B cell (primary cell): ENCODE measurements around the gene TRMT2A. TPM values are rescaled to one million over a fixed set of nuclear protein-coding genes. Genes with fewer than 3 reads are reported as not detected.
A peak's percentile ranks its signal among the peaks of the same experiment; 100 is the strongest.

Experiments used
- ATAC-seq: fragments of 200-7000 bp; cut with Tn5 transposase; one replicate; pipeline ENCODE4 v1.10.0; 2021; ENCODE audit warnings: low read depth, mild to moderate bottlenecking, moderate number of reproducible peaks, moderate library complexity
- CTCF ChIA-PET: fragments of 350-600 bp; sonication (Branson Sonifier 250); formaldehyde crosslinking; loops from one replicate; lab custom pipeline; 2021; ENCODE audit warnings: antibody characterized with exemption, inconsistent platforms; lab: Charles Lee
- POLR2A ChIA-PET: fragments of 350-600 bp; sonication (Branson Sonifier 250); formaldehyde crosslinking; loops from one replicate; lab custom pipeline; 2021; ENCODE audit warnings: antibody characterized with exemption; lab: Charles Lee
- DNase-seq: peaks from one replicate; pipeline ENCODE4 v3.0.0; 2013
- H2AFZ ChIP-seq: 2 replicates; pipeline ENCODE4 v1.6.1; 2012; ENCODE audit warnings: mild to moderate bottlenecking, low read depth, low read length; ENCODE audit not compliant: insufficient read depth, poor library complexity, severe bottlenecking
- H3K27ac ChIP-seq, 2 donors: 1 replicate in 1 of 2; 2 replicates in 1 of 2; pipeline ENCODE4 v1.5.1; 2012 to 2013; ENCODE audit warnings: low read length in 2 of 2, mild to moderate bottlenecking in 2 of 2, moderate library complexity in 1 of 2
- H3K27me3 ChIP-seq, 4 experiments: fragments of 200-600 bp in 1 of 4; sonication (generic) in 1 of 4; replicated peaks in 1 of 4; 1 replicate in 2 of 4; 2 replicates in 2 of 4; pipeline versions ENCODE4 v1.6.1 to v1.7.0; 2013 to 2016; ENCODE audit warnings: low read length in 3 of 4, mild to moderate bottlenecking in 2 of 4, mixed read lengths in 1 of 4, moderate library complexity in 1 of 4; ENCODE audit not compliant: insufficient read depth in 4 of 4, control insufficient read depth in 3 of 4; ENCODE audit errors: control extremely low read depth in 1 of 4
- H3K36me3 ChIP-seq, 2 experiments: replicated peaks in 1 of 2; 1 replicate in 1 of 2; 2 replicates in 1 of 2; pipeline versions ENCODE4 v1.6.1 to v1.7.1; 2013; ENCODE audit warnings: low read length in 1 of 2; ENCODE audit not compliant: insufficient read depth in 2 of 2, control insufficient read depth in 1 of 2; ENCODE audit errors: control extremely low read depth in 1 of 2, extremely low read depth in 1 of 2
- H3K4me1 ChIP-seq, 2 donors: fragments of 200-600 bp in 1 of 2; sonication (generic) in 1 of 2; 1 replicate in 1 of 2; 2 replicates in 1 of 2; pipeline versions ENCODE4 v1.5.1 to v1.6.1; 2013 to 2017; ENCODE audit warnings: low read length in 2 of 2; ENCODE audit not compliant: control insufficient read depth in 2 of 2, insufficient read depth in 2 of 2
- H3K4me2 ChIP-seq: replicated peaks from 2 replicates; pipeline ENCODE3; 2012; ENCODE audit warnings: mild to moderate bottlenecking, low read depth, low read length; ENCODE audit not compliant: poor library complexity, severe bottlenecking
- H3K4me3 ChIP-seq, 5 experiments: fragments of 200-600 bp in 1 of 5; sonication (generic) in 1 of 5; 1 replicate in 3 of 5; 2 replicates in 2 of 5; pipeline versions ENCODE4 v1.5.1 to v1.7.0; 2011 to 2016; ENCODE audit warnings: low read length in 4 of 5, mild to moderate bottlenecking in 4 of 5, low read depth in 2 of 5, control low read depth in 1 of 5, moderate library complexity in 1 of 5; ENCODE audit not compliant: insufficient read depth in 1 of 5; ENCODE audit errors: control extremely low read depth in 1 of 5, extremely low read depth in 1 of 5
- H3K79me2 ChIP-seq: fragments of 200-600 bp; sonication (generic); one replicate; pipeline ENCODE4 v1.6.0; 2016; ENCODE audit warnings: low read length; ENCODE audit not compliant: control insufficient read depth, insufficient read depth
- H3K9ac ChIP-seq: fragments of 200-600 bp; sonication (generic); 2 replicates; pipeline ENCODE4 v1.6.1; 2017; ENCODE audit warnings: mild to moderate bottlenecking, low read length, moderate library complexity
- H3K9me3 ChIP-seq, 3 donors: one replicate each; pipeline versions ENCODE4 v1.6.1 to v1.7.1; 2013; ENCODE audit warnings: low read length in 2 of 3; ENCODE audit not compliant: control insufficient read depth in 2 of 3, insufficient read depth in 1 of 3; ENCODE audit errors: control extremely low read depth in 1 of 3
- H4K20me1 ChIP-seq: 2 replicates; pipeline ENCODE4 v1.6.0; 2012; ENCODE audit warnings: mild to moderate bottlenecking, low read length; ENCODE audit not compliant: insufficient read depth, control insufficient read depth, poor library complexity, severe bottlenecking
- H3K27ac Mint-ChIP-seq: one replicate; pipeline ENCODE4 v1.8.0; 2021; ENCODE audit warnings: mixed read lengths
- H3K27me3 Mint-ChIP-seq: one replicate; pipeline ENCODE4 v1.8.0; 2021; ENCODE audit warnings: mixed read lengths
- H3K4me1 Mint-ChIP-seq: one replicate; pipeline ENCODE4 v1.8.0; 2021; ENCODE audit warnings: mixed read lengths
- H3K4me3 Mint-ChIP-seq: one replicate; pipeline ENCODE4 v1.8.0; 2021; ENCODE audit warnings: mixed read lengths
- H3K9me3 Mint-ChIP-seq: one replicate; pipeline ENCODE4 v1.8.0; 2022; ENCODE audit warnings: mixed read lengths; ENCODE audit not compliant: insufficient read depth
- EZH2 ChIP-seq: IDR thresholded peaks from 2 replicates; pipeline ENCODE4 v1.6.1; 2012; ENCODE audit warnings: borderline replicate concordance, low read depth, mild to moderate bottlenecking, moderate library complexity, low read length; ENCODE audit not compliant: insufficient read depth, poor library complexity, severe bottlenecking
- WGBS: methylation state at CpG from one replicate; pipeline ENCODE4 v1.1.5; 2013; ENCODE audit warnings: missing lambda C conversion rate; ENCODE audit not compliant: insufficient coverage; 5-methylcytosine and 5-hydroxymethylcytosine counted together
- intact Hi-C: fragments of 100-400 bp; cut with micrococcal nuclease; formaldehyde crosslinking; loops from one replicate; pipeline ENCODE4 v1.10.0; 2022
- polyA plus RNA-seq: library from polyadenylated mRNA; depleted of rRNA; stranded (reverse); fragments of >200 nt; gene quantifications from 2 replicates; pipeline ENCODE4 v1.2.3, GENCODE V29; 2012
- total RNA-seq, 2 donors: library from RNA; stranded (reverse); fragments of 120-200 nt in 1 of 2; gene quantifications; 1 replicate in 1 of 2; 2 replicates in 1 of 2; pipeline versions ENCODE4 v1.2.3 to v1.2.4, GENCODE V29; 2013 to 2022
- TF ChIP-seq, protein P1 (sequence below): fragments of 200-600 bp; IDR thresholded peaks from one replicate; pipeline ENCODE4 v1.8.0; 2022; ENCODE audit warnings: antibody characterized with exemption, mild to moderate bottlenecking

Gene TRMT2A
- total and polyA plus RNA-seq, 2 donors (not counting 1 experiment from before 2014, with no cell fraction given) = 95.7 to 144 TPM

DNA sequence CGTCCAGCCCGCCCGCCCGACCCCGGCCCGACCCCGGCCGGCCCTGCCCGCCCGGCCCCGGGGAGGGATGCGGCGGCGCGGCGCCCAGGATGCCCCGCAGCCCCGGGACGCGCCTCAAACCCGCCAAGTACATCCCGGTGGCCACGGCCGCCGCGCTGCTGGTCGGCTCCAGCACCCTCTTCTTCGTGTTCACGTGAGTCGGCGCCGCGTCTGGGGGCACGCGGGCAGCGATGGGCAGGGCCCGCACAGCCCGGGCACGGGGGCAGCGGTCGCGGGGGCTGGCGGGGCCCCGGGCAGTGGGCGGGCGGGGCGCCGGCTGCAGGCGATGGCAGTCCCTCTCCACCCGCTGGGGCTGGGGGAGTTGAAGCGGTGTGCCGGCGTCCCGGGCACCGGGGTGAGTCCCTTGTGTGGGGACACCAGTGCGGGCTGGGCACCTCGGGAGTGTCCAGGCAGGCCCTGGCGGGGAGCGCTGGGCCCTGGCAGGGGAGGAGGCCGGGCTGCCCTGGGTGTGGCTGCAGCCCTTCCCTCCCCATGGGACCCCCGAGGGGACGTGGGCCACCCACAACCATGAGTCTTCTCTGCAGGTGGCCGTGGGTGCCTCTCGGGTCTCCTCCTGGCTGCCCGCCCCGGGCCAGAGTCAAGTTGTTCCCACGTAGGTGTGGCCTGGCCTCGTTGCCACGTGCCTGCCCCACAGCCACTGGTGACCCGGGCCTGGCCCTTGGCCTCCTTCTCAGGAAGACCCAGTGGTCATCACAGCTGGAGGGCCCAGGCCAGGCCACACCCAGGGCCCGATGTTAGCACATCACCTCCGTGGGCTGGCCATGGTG is 15.0 kb upstream of the TRMT2A start:
- peaks cover 42% of the 10 kb centered on the region for H3K79me2 ChIP-seq
- H3K4me3 ChIP-seq = peak overlapping the region in 4 of 5 experiments; percentile 59 to 73 (median 66)
- H3K27ac ChIP-seq = peak overlapping the region in 1 of 2 donors; percentile 49
- peak overlapping the region; percentile 41 for H3K27ac Mint-ChIP-seq
- DNase-seq (peak; percentile 42), ATAC-seq (no peak)
- peak overlapping the region; percentile 96 for H3K4me2 ChIP-seq
- peak overlapping the region; percentile 74 for H3K4me3 Mint-ChIP-seq
- H3K27me3 Mint-ChIP-seq = no peaks in the 10 kb centered on the region
- H3K36me3 ChIP-seq = peaks cover 0 to 2% of the 10 kb centered on the region in 2 experiments
- H3K4me1 ChIP-seq = peaks cover 14 to 42% of the 10 kb centered on the region in 2 donors
- WGBS = under 1% methylated on average over 72 of the region's 72 CpGs
- TF ChIP-seq, protein P1, sequence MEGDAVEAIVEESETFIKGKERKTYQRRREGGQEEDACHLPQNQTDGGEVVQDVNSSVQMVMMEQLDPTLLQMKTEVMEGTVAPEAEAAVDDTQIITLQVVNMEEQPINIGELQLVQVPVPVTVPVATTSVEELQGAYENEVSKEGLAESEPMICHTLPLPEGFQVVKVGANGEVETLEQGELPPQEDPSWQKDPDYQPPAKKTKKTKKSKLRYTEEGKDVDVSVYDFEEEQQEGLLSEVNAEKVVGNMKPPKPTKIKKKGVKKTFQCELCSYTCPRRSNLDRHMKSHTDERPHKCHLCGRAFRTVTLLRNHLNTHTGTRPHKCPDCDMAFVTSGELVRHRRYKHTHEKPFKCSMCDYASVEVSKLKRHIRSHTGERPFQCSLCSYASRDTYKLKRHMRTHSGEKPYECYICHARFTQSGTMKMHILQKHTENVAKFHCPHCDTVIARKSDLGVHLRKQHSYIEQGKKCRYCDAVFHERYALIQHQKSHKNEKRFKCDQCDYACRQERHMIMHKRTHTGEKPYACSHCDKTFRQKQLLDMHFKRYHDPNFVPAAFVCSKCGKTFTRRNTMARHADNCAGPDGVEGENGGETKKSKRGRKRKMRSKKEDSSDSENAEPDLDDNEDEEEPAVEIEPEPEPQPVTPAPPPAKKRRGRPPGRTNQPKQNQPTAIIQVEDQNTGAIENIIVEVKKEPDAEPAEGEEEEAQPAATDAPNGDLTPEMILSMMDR = no peak
- no peak for TF ChIP-seq EZH2
- H3K27me3 ChIP-seq = no peaks in the 10 kb centered on the region
- no peaks in the 10 kb centered on the region for H3K9me3 ChIP-seq
- H4K20me1 ChIP-seq = peaks cover 48% of the 10 kb centered on the region
- peaks cover 28% of the 10 kb centered on the region for H3K4me1 Mint-ChIP-seq
- peak overlapping the region; percentile 75 for H3K9ac ChIP-seq
- intact Hi-C loops = loop anchor here (1.0 to 5.0 kb wide), 6 partner anchors 15 to 375 kb away; partner anchors contain the start of genes DGCR8, MED15 and TRMT2A
- peak overlapping the region; percentile 70 for H2AFZ ChIP-seq
- no peaks in the 10 kb centered on the region for H3K9me3 Mint-ChIP-seq
- CTCF ChIA-PET = no interaction called here
- POLR2A ChIA-PET = no interaction called here

DNA sequence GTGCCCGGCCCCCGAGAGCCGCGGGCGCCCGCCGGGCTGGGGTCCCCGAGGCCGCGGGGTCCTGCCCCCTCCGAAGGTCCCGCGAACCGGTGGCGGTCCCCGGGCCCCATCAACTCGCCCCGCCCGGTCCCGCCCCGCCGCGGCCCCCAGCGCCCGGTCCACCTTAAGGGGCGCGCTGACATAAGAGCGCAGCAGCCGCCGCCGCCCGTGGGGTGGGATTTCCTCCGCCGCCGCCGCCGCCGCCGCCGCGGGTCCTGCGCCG is 14.5 kb upstream of the TRMT2A start, which contains the start of gene ZDHHC8:
Gene ZDHHC8 (plus strand): TSS at position 208 of the 262 bp plus-strand sequence. CDS start 144 bp downstream, outside the sequence.
- Histone ChIP-seq H4K20me1 (peaks cover 43% of the 10 kb centered on the region), H3K27me3 (no peaks in the 10 kb centered on the region), H3K9me3 (no peaks in the 10 kb centered on the region), H3K27ac (peak within 1 kb of the TSS; percentile 54 to 79), H3K36me3 (peaks cover 0 to 2% of the 10 kb centered on the region in 2 experiments), H2AFZ (peak within 1 kb of the TSS; percentile 79), H3K79me2 (peaks cover 37% of the 10 kb centered on the region), H3K4me3 (peak within 1 kb of the TSS; percentile 6 to 97 (median 87)), H3K4me1 (peaks cover 14 to 42% of the 10 kb centered on the region in 2 donors), H3K4me2 (peak within 1 kb of the TSS; percentile 96), H3K9ac (peak within 1 kb of the TSS; percentile 75)
- H3K9me3 Mint-ChIP-seq = no peaks in the 10 kb centered on the region
- WGBS = under 1% methylated on average over 37 of the region's 43 CpGs
- H3K4me1 Mint-ChIP-seq = peaks cover 28% of the 10 kb centered on the region
- ATAC-seq (peak; percentile 63), DNase-seq (peak; percentile 72)
- intact Hi-C loops = loop anchor here (1.0 to 5.0 kb wide), 6 partner anchors 14 to 376 kb away; partner anchors contain the start of genes DGCR8, MED15 and TRMT2A
- ChIA-PET CTCF (no interaction called here), POLR2A (interaction anchor here (1.0 kb wide), 1 partner anchor 14 kb away, joined by 3 read pairs; the partner anchor contains the start of gene TRMT2A)
- peak within 1 kb of the TSS; percentile 74 for H3K4me3 Mint-ChIP-seq
- TF ChIP-seq EZH2 = no peak
- TF ChIP-seq, protein P1 = no peak
- H3K27me3 Mint-ChIP-seq = no peaks in the 10 kb centered on the region
- H3K27ac Mint-ChIP-seq = peak within 1 kb of the TSS; percentile 80
